Adrenal gland (tissue), 5 donors: ENCODE data around the gene SLC38A1.

Source experiments
- CTCF ChIP-seq, 6 experiments: fragments of 450-650 bp in 4 of 6; fragments of 200-600 bp in 2 of 6; sonication (generic) in 1 of 6; IDR thresholded peaks; 1 replicate in 5 of 6; 2 replicates in 1 of 6; pipeline versions ENCODE4 v1.5.1 to v1.8.0; 2016 to 2021; ENCODE audit warnings: antibody characterized with exemption in 6 of 6, mild to moderate bottlenecking in 2 of 6, moderate library complexity in 1 of 6
- POLR2A ChIP-seq, 2 donors: fragments of 450-650 bp; IDR thresholded peaks; one replicate each; pipeline ENCODE4 v1.6.1; 2017; ENCODE audit warnings: antibody characterized with exemption in 2 of 2, mild to moderate bottlenecking in 2 of 2, moderate library complexity in 1 of 2
- donor health status: DM: no; HTN: no; CAD: no.

- no peak for TF ChIP-seq CTCF (IDR thresholded peaks at IDR 0.05)
- TF ChIP-seq POLR2A (IDR thresholded peaks at IDR 0.05): no peak
Observed at GRCh38 chr12:46269429-46270241, 792 bp upstream of the SLC38A1 start.
